CMK (cell line): ENCODE measurements around the gene QSOX1.
"Not testable (repeated sequence)": the region's sequence is repeated elsewhere in the genome, so short reads cannot be mapped to it uniquely, and the experiment has no call there.

Experiments
- DNase-seq: peaks from one replicate; pipeline ENCODE4 v3.0.0-alpha.2; 2010; ENCODE audit warnings: low read depth

Gene QSOX1

GRCh38 chr1:180188684-180189175 lies 34.1 kb downstream of the QSOX1 start:
- DNase-seq, result peak; percentile 45

GRCh38 chr1:180190091-180190490 lies 35.4 kb downstream of the QSOX1 start:
- no peak for DNase-seq

- peak; percentile 34 for DNase-seq
Observed at GRCh38 chr1:180192172-180192571, 37.5 kb downstream of the QSOX1 start.

- DNase-seq, result no peak
Observed at GRCh38 chr1:180193141-180194047, 38.7 kb downstream of the QSOX1 start.

GRCh38 chr1:180194048-180194425 lies 39.4 kb downstream of the QSOX1 start:
- DNase-seq, result no peak

GRCh38 chr1:180194546-180195207 lies 40.0 kb downstream of the QSOX1 start:
- DNase-seq, result no peak

GRCh38 chr1:180195401-180195800 lies 40.7 kb downstream of the QSOX1 start:
- no peak for DNase-seq

GRCh38 chr1:180195916-180196315 lies 41.2 kb downstream of the QSOX1 start:
- DNase-seq, result no peak

GRCh38 chr1:180196436-180197003 lies 41.9 kb downstream of the QSOX1 start:
- DNase-seq, result no peak

GRCh38 chr1:180197231-180197630 lies 42.6 kb downstream of the QSOX1 start:
- no peak for DNase-seq

GRCh38 chr1:180198196-180198595 lies 43.5 kb downstream of the QSOX1 start:
- DNase-seq, result no peak

GRCh38 chr1:180198611-180199010 lies 43.9 kb downstream of the QSOX1 start:
- DNase-seq, result no peak

- no peak for DNase-seq
Observed at GRCh38 chr1:180199018-180199417, 44.3 kb downstream of the QSOX1 start.

GRCh38 chr1:180201451-180202200 lies 47.0 kb downstream of the QSOX1 start:
- DNase-seq, result no peak

GRCh38 chr1:180202588-180202987 lies 47.9 kb downstream of the QSOX1 start:
- DNase-seq, result not testable (repeated sequence)

GRCh38 chr1:180204231-180204630 lies 49.6 kb downstream of the QSOX1 start:
- no peak for DNase-seq

- DNase-seq, result no peak
Observed at GRCh38 chr1:180206581-180206980, 51.9 kb downstream of the QSOX1 start.

- DNase-seq, result no peak
Observed at GRCh38 chr1:180208264-180208663, 53.6 kb downstream of the QSOX1 start.

- DNase-seq, result no peak
Observed at GRCh38 chr1:180210008-180210620, 55.4 kb downstream of the QSOX1 start.

- DNase-seq, result no peak
Observed at GRCh38 chr1:180211156-180211859, 56.6 kb downstream of the QSOX1 start.

- DNase-seq, result no peak
Observed at GRCh38 chr1:180211860-180212229, 57.2 kb downstream of the QSOX1 start.
